HCT116 (cell line): ENCODE results near the gene FBLN7.

Experiments
- CEBPB ChIP-seq: IDR thresholded peaks from 2 replicates; pipeline ENCODE4 v1.6.1; 2012; ENCODE audit warnings: low read depth
- CTCF ChIP-seq, 3 experiments: fragments of 200-600 bp in 1 of 3; sonication (generic) in 1 of 3; IDR thresholded peaks in 2 of 3; conservative IDR thresholded peaks in 1 of 3; 2 replicates each; pipeline ENCODE4 v1.5.1; 2012 to 2017; ENCODE audit warnings: low read depth in 2 of 3, low read length in 2 of 3, antibody characterized with exemption in 1 of 3, borderline replicate concordance in 1 of 3, control low read depth in 1 of 3, mild to moderate bottlenecking in 1 of 3, mixed read lengths in 1 of 3, mixed run types in 1 of 3, moderate library complexity in 1 of 3; ENCODE audit not compliant: insufficient read depth in 1 of 3
- EZH2 ChIP-seq: fragments of 200-600 bp; sonication (generic); IDR thresholded peaks from 2 replicates; pipeline ENCODE4 v1.6.1; 2017; ENCODE audit warnings: antibody characterized with exemption, mixed run types
- EZH2phosphoT487 ChIP-seq: fragments of 200-600 bp; IDR thresholded peaks from 2 replicates; pipeline ENCODE4 v1.6.1; 2018; ENCODE audit warnings: antibody characterized with exemption, borderline replicate concordance
- POLR2A ChIP-seq: IDR thresholded peaks from 2 replicates; pipeline ENCODE4 v1.7.0; 2011; ENCODE audit warnings: borderline replicate concordance; ENCODE audit not compliant: insufficient read depth, insufficient read length; ENCODE audit errors: extremely low read depth
- RAD21 ChIP-seq: IDR thresholded peaks from 2 replicates; pipeline ENCODE4 v1.6.1; 2012; ENCODE audit warnings: low read depth, mild to moderate bottlenecking
- SRF ChIP-seq: IDR thresholded peaks from 2 replicates; pipeline ENCODE4 v1.6.1; 2012; ENCODE audit warnings: low read depth
- YY1 ChIP-seq: IDR thresholded peaks from 2 replicates; pipeline ENCODE4 v1.6.1; 2011; ENCODE audit warnings: low read length, low read depth, moderate library complexity, mild to moderate bottlenecking; ENCODE audit not compliant: insufficient replicate concordance; ENCODE audit errors: extremely low read depth

DNA sequence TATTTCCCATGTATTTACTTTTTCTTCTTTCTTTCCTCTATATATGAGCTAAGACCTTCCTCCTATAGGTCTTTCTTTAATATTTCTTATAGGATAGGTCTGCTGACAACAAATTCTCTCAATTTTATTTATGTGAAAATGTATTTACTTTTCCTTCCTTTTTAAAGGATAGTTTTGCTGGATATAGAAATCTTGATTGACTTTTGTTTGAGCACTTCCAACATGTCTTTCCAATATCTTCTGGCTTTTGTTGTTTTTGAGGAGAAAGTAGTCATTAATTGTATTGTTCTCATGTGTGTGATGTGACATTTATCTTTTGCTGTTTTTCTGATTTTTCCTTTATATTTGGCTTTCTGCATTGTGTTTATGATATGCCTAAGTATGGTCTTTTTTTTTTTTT lies 28.9 kb upstream of the FBLN7 start:
- TF ChIP-seq POLR2A, result no peak
- TF ChIP-seq CTCF (IDR thresholded peaks at IDR 0.05 in 2 of 3, conservative IDR thresholded peaks at IDR 0.05 in 1 of 3; ENCODE audit: borderline replicate concordance in 1 of 3, insufficient read depth in 1 of 3, low read depth in 2 of 3, low read length in 2 of 3), result no peak
- no peak for TF ChIP-seq YY1
- TF ChIP-seq EZH2phosphoT487, result no peak
- TF ChIP-seq RAD21, result no peak
- TF ChIP-seq EZH2, result no peak
- TF ChIP-seq SRF, result no peak
- no peak for TF ChIP-seq CEBPB
